GM19467 (cell line): Measurements from ENCODE around the gene TRAPPC3.
"Not testable (repeated sequence)": the region's sequence is repeated elsewhere in the genome, so short reads cannot be mapped to it uniquely, and the experiment has no call there.

ENCODE experiments used
- ATAC-seq: cut with Tn5 transposase; IDR thresholded peaks from one replicate; pipeline ENCODE4 v1.9.1; 2021; ENCODE audit warnings: mild to moderate bottlenecking, moderate library complexity; ENCODE audit not compliant: unreplicated experiment

TRAPPC3 gene

DNA sequence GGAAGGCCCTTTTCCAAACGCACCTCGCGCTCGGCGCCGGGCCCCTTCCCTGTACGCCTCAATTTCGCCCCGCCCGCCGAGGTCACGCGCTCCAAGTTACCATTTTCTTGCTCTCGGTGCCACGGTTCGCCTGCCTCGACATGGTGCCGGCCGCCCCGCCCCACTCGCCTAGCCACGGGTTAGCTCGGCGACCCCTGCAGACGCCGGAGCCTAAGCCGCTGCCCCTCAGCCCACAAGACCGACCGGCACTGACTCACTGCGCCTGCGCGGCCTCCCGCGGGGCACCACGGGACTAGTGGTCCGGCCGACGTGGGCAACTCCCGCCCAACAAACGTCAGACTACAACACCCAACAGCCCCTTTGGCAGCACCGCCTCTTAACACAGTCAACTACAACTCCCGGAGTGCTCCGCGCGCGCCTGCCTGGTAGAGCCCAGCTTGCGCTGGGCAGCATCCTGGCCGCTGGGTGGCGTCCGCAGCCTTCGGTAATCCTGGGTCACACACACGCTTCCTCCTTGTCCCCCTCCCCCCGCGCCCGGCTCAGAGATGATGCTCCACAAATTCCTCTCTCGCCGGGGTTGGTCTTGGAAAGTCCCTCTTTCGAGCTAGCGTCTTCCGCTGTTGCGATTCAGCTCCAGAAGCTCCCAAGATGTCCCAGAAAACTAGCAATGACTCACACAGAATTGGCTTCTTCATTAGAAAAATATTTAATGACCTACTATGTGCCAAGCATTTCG, at the start of gene TRAPPC3:
TRAPPC3 (minus strand) TSS at position 250 of the 736 bp plus-strand sequence; CDS start at position 142, 108 bp downstream.
- ATAC-seq, result peak; percentile 82

DNA sequence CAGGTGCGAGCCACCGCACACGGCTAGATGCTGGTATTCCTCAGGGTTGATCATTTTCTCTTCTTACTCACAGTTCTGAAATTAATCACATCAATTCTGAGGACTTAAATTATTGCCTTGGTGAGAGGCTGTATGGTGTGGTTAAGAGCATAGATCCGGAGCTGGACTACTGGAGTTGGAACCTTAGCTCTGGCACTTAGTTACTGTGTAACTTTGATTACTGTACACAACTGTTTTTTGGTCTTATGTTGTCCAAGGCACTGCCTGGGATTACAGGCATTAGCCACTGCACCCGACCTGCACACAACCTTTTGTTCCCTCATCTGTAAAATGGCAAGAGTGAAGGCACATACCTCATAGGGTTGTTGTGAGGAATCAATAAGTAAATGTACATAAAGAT, 49.4 kb upstream of the TRAPPC3 start:
- no peak for ATAC-seq

DNA sequence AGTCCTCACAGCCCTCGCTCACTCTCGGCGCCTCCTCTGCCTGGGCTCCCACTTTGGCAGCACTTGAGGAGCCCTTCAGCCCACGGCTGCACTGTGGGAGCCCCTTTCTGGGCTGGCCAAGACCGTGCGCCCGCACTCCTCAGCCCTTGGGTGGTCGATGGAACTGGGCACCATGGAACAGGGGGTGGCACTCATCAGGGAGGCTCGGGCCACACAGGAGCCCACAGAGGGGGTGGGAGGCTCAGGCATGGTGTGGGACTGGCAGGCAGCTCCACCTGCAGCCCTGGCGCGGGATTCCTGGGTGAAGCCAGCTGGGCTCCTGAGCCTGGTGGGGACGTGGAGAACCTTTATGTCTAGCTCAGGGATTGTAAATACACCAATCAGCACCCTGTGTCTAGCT, 47.5 kb upstream of the TRAPPC3 start:
- ATAC-seq, result not testable (repeated sequence)

DNA sequence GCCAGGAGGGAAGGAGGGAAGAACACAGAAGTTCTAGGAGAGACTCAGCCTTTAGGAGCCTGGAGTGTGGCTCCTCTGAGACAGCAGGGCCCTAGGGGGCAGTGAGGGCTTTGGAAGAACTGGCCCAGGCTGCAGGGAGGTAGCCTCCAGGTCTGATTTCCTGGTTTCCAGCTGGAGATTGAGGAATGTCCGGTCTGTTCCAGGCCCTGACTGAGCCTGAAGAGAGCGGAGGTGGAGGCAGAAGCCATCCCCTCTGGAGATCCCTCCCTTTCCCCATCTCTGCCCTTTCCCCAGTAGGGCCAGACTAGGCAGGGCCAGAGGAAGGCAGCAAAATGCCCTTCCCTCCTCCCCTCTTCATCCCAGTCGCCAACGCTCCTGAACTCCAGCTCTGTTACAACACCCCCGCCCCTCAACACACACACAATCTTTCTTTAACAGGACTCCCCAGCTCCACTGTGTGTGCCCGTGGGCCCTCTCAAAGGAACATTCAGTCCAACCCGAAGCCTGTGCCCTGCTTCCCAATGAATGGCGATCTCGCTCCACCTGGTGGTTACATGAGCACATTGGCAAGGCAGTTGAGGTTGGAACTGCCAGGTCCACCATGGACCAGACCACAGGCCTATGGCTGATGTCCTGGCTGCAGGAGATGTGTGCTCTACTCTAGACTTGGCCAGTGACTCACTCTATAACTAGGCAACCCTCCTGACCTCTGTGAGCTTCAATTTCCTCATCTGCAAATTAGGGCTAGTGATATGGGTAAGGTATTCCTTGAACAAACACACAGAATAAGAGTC, 38.7 kb upstream of the TRAPPC3 start:
- ATAC-seq, result no peak

DNA sequence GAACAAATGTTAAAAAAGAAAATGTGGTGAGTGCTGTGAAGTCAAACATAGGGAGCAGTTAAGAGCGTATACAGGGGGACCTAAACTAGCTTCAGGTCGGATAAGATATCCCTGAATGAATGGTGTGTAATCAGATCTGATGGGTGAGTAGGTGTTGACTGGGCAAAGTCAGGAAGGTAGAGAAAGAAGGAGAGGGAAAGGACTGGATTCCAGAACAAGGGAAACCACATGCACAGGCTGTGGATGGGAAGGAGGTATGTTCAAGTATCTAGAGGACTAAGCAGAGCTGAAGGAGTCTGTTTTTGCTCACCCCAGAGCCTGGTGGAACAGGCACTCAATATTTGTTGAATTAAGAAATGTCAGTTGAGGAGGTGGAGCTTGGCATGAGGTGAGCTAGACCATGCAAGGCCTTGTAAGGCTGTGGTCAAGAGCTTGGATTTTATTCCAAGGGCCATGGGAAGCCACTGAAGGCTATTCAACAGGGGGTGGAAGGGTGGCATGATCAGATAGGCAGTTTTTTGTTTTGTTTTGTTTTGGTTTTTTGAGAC, 34.1 kb upstream of the TRAPPC3 start:
- ATAC-seq, result no peak

DNA sequence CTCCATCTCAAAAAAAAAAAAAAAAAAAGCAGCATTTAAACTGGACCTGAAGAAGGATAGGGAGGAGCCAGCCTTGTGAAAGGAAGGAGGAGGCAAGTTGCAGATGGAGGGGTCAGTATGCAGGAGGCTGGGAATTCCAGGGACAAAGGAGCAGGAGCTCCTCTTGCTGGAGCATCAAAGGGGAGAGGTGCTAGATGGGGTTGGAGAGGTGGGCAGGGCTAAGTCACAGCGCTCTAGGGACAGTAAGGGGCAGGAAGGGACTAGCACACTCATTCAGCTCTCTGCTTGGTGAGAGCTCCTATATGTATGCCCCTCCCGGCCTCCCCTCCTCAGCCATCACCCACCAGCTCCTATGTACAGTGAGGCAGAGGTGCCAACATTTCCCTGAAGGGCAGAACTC, 33.4 kb upstream of the TRAPPC3 start:
- no peak for ATAC-seq

- no peak for ATAC-seq
Observed at GRCh38 chr1:36179220-36179600, 29.9 kb upstream of the TRAPPC3 start.

DNA sequence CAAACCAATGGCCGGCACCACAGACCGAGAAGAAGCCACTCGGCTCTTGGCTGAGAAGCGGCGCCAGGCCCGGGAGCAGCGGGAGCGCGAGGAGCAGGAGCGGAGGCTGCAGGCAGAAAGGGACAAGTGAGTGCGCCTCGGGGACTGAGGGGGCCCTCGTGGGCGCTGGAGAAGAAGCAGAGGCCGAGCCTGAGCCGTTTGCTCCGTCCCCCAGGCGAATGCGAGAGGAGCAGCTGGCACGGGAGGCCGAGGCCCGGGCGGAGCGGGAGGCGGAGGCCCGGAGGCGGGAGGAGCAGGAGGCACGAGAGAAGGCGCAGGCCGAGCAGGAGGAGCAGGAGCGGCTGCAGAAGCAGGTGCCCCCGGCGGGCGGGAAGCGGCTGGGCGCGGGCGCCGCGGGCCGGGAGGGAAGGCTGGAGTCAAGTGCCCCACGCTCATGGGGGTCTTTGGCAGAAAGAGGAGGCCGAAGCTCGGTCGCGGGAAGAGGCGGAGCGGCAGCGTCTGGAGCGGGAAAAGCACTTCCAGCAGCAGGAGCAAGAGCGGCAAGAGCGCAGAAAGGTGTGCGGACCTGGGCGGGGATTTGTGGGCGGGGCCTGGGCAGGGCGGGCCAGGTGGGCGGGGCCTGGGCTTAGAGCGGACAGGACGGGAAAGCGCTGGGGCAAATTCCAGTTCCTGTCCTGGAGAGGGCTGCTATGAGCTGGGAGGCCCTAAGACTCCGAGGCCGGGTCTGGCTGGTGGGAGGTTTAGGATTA, 29.4 kb upstream of the TRAPPC3 start:
- no peak for ATAC-seq

- no peak for ATAC-seq
Observed at GRCh38 chr1:36177589-36178431, 28.5 kb upstream of the TRAPPC3 start.

DNA sequence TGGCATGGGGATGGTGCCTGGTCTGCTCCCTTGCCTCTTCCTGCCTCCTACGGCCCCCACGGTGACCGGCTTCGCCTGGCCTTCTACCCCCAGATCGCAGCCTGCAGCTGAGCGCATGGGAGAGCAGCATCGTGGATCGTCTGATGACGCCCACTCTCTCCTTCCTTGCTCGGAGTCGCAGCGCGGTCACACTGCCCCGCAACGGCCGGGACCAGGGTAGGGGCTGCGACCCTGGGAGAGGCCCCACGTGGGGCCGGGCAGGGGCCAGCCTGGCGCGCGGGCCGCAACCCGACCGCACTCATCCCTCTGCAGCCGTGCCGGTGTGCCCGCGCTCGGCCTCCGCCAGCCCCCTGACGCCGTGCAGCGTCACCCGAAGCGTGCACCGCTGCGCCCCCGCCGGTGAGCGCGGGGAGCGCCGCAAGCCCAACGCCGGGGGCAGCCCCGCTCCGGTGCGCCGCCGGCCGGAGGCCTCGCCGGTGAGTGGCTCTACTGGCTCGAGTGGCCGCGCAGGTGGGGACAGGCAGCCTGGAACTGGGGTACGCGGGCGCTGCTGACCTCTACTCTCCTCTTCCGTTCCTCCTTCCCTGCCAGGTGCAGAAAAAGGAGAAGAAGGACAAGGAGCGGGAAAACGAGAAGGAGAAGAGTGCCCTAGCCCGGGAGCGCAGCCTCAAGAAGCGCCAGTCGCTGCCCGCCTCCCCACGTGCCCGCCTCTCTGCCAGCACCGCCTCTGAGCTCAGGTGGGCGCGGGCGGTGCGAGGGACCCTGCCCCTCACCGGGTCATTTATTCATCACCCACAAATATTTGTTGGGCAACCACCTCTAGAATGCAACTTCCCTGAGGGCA, 27.0 kb upstream of the TRAPPC3 start:
- no peak for ATAC-seq

- no peak for ATAC-seq
Observed at GRCh38 chr1:36175137-36176095, 26.1 kb upstream of the TRAPPC3 start.

DNA sequence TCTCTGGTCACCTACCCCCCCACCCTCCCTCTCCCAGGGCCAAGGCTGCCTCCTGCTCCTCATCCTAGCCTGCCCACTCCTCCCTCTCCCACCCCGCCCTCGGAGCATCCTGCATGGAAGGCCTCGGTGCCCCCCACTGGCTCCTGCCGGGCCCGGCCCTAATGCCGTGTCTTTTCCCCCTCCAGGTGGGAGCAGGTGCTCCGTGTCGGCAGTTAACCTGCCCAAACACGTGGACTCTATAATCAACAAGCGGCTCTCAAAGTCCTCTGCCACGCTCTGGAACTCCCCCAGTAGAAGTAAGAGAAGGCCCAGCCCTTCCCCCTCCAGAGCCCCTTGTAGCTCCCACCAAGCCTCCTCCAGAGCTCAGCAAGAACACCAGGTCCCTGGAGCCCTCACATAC, 25.4 kb upstream of the TRAPPC3 start:
- ATAC-seq, result no peak

- no peak for ATAC-seq
Observed at GRCh38 chr1:36172983-36173382, 23.7 kb upstream of the TRAPPC3 start.

GRCh38 chr1:36172017-36172747, 22.9 kb upstream of the TRAPPC3 start:
- ATAC-seq, result no peak

- no peak for ATAC-seq
Observed at GRCh38 chr1:36170643-36171412, 21.5 kb upstream of the TRAPPC3 start.

DNA sequence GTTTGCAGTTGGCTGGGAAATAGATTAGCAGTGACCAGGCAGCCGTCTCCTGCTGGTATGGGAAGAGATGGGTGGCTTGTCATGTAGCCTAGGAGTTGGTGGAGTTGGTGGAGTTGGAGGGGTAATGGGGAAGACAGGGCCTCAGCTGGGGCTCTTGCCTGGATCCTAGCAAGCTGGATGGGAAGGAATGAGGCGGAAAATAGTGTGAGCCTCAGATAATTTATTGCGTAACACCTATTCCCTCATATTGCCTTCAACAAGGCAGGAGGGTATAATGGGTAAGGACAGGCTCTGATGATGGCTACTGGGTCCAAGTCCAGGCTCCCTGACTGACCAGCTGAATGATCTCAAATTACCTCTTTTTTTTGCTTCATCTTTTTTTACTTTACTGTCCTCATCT, 19.2 kb upstream of the TRAPPC3 start:
- no peak for ATAC-seq
